H9 (cell line): Measurements from ENCODE around the gene SLC25A29. TPM values are rescaled to one million over a fixed set of nuclear protein-coding genes. Genes with fewer than 3 reads are reported as not detected.
A peak's percentile ranks its signal among the peaks of the same experiment; 100 is the strongest.

Experiments
- DNase-seq: peaks from one replicate; pipeline ENCODE4 v3.0.0-alpha.2; 2017
- H2AFZ ChIP-seq: one replicate; pipeline ENCODE4 v1.6.1; 2013; ENCODE audit warnings: mild to moderate bottlenecking, low read length, control low read depth, moderate library complexity
- H2AK5ac ChIP-seq: 2 replicates; pipeline ENCODE4 v1.6.1; 2013; ENCODE audit warnings: low read length, control low read depth, mixed read lengths; ENCODE audit not compliant: insufficient read length
- H2BK120ac ChIP-seq: one replicate; pipeline ENCODE4 v1.6.1; 2013; ENCODE audit warnings: low read depth, mild to moderate bottlenecking, low read length, control low read depth, inconsistent platforms; ENCODE audit not compliant: poor library complexity, severe bottlenecking
- H2BK12ac ChIP-seq: 2 replicates; pipeline ENCODE4 v1.6.1; 2013; ENCODE audit warnings: low read length, control low read depth, mixed read lengths, low read depth; ENCODE audit not compliant: insufficient read length
- H2BK15ac ChIP-seq: 2 replicates; pipeline ENCODE4 v1.6.1; 2013; ENCODE audit warnings: low read depth, low read length, control low read depth
- H2BK20ac ChIP-seq: one replicate; pipeline ENCODE4 v1.6.1; 2013; ENCODE audit warnings: low read depth, mild to moderate bottlenecking, low read length, control low read depth, inconsistent platforms; ENCODE audit not compliant: poor library complexity, severe bottlenecking
- H2BK5ac ChIP-seq: 2 replicates; pipeline ENCODE4 v1.6.1; 2013; ENCODE audit warnings: low read length, control low read depth, mixed read lengths; ENCODE audit not compliant: insufficient read length
- H3K14ac ChIP-seq: 2 replicates; pipeline ENCODE4 v1.6.1; 2013; ENCODE audit warnings: low read length, control low read depth; ENCODE audit not compliant: insufficient read depth
- H3K18ac ChIP-seq: 2 replicates; pipeline ENCODE4 v1.6.1; 2013; ENCODE audit warnings: low read depth, mild to moderate bottlenecking, mixed read lengths, low read length, control low read depth; ENCODE audit not compliant: insufficient read length
- H3K23ac ChIP-seq: 2 replicates; pipeline ENCODE4 v1.6.1; 2013; ENCODE audit warnings: low read length, control low read depth, mixed read lengths, low read depth; ENCODE audit not compliant: insufficient read length
- H3K23me2 ChIP-seq: 2 replicates; pipeline ENCODE4 v1.6.1; 2013; ENCODE audit warnings: low read depth, mild to moderate bottlenecking, mixed read lengths, low read length, control low read depth; ENCODE audit not compliant: insufficient read length, poor library complexity, severe bottlenecking
- H3K27ac ChIP-seq: 2 replicates; pipeline ENCODE4 v1.5.1; 2013; ENCODE audit warnings: low read length, control low read depth, mixed read lengths, low read depth; ENCODE audit not compliant: insufficient read length
- H3K27me3 ChIP-seq: 2 replicates; pipeline ENCODE4 v1.6.1; 2013; ENCODE audit warnings: low read length, control low read depth, inconsistent platforms; ENCODE audit not compliant: insufficient read depth
- H3K4ac ChIP-seq: 2 replicates; pipeline ENCODE4 v1.6.1; 2013; ENCODE audit warnings: low read depth, mild to moderate bottlenecking, control low read depth, inconsistent platforms, low read length, moderate library complexity
- H3K4me1 ChIP-seq: 2 replicates; pipeline ENCODE4 v1.6.1; 2013; ENCODE audit warnings: low read length, control low read depth, inconsistent platforms; ENCODE audit not compliant: insufficient read depth
- H3K4me2 ChIP-seq: 2 replicates; pipeline ENCODE4 v1.6.1; 2013; ENCODE audit warnings: low read length, control low read depth, mixed read lengths; ENCODE audit not compliant: insufficient read length, insufficient read depth
- H3K56ac ChIP-seq: 2 replicates; pipeline ENCODE4 v1.6.1; 2013; ENCODE audit warnings: low read depth, mild to moderate bottlenecking, mixed read lengths, low read length, control low read depth; ENCODE audit not compliant: insufficient read length
- H3K79me1 ChIP-seq: 2 replicates; pipeline ENCODE4 v1.6.1; 2013; ENCODE audit warnings: low read depth, mild to moderate bottlenecking, moderate library complexity, low read length, control low read depth, inconsistent platforms; ENCODE audit not compliant: insufficient read depth, poor library complexity, severe bottlenecking
- H3K79me2 ChIP-seq: 2 replicates; pipeline ENCODE4 v1.6.1; 2013; ENCODE audit warnings: low read length, control low read depth, inconsistent platforms; ENCODE audit not compliant: insufficient read depth
- H3K9ac ChIP-seq: 2 replicates; pipeline ENCODE4 v1.6.1; 2013; ENCODE audit warnings: low read length, control low read depth, mixed read lengths; ENCODE audit not compliant: insufficient read length; ENCODE audit errors: extremely low read depth
- H3K9me3 ChIP-seq: one replicate; pipeline ENCODE4 v1.6.1; 2013; ENCODE audit warnings: low read depth, low read length, inconsistent platforms; ENCODE audit not compliant: control insufficient read depth
- H3T11ph ChIP-seq: one replicate; pipeline ENCODE4 v1.6.1; 2013; ENCODE audit warnings: mild to moderate bottlenecking, low read length, control low read depth, inconsistent platforms
- H4K20me1 ChIP-seq: one replicate; pipeline ENCODE4 v1.6.1; 2013; ENCODE audit not compliant: control insufficient read depth, insufficient read length, insufficient read depth
- H4K5ac ChIP-seq: 2 replicates; pipeline ENCODE4 v1.6.1; 2013; ENCODE audit warnings: low read depth, mild to moderate bottlenecking, mixed read lengths, low read length, control low read depth; ENCODE audit not compliant: insufficient read length
- H4K8ac ChIP-seq: replicated peaks from 2 replicates; pipeline ENCODE4 v1.6.1; 2013; ENCODE audit warnings: low read length, control low read depth, mixed read lengths, low read depth; ENCODE audit not compliant: insufficient read length
- H4K91ac ChIP-seq: 2 replicates; pipeline ENCODE4 v1.6.1; 2013; ENCODE audit warnings: low read depth, mild to moderate bottlenecking, moderate library complexity, mixed read lengths, low read length, control low read depth; ENCODE audit not compliant: insufficient read length
- H3K27ac Mint-ChIP-seq, 3 experiments: 2 replicates in 2 of 3; 3 replicates in 1 of 3; pipeline ENCODE4 v1.8.0; 2020 to 2021; ENCODE audit warnings: mixed read lengths in 3 of 3, mild to moderate bottlenecking in 1 of 3, moderate library complexity in 1 of 3
- H3K27me3 Mint-ChIP-seq: 2 replicates; pipeline ENCODE4 v1.8.0; 2021; ENCODE audit warnings: low read depth, mild to moderate bottlenecking, moderate library complexity, mixed read lengths
- H3K36me3 Mint-ChIP-seq, 3 experiments: 2 replicates in 2 of 3; 3 replicates in 1 of 3; pipeline ENCODE4 v1.8.0; 2020 to 2021; ENCODE audit warnings: low read depth in 3 of 3, mixed read lengths in 3 of 3; ENCODE audit not compliant: insufficient read depth in 1 of 3
- H3K4me1 Mint-ChIP-seq, 2 experiments: 2 replicates each; pipeline ENCODE4 v1.8.0; 2020; ENCODE audit warnings: mixed read lengths in 2 of 2
- H3K4me3 Mint-ChIP-seq, 2 experiments: 2 replicates in 1 of 2; 3 replicates in 1 of 2; pipeline ENCODE4 v1.8.0; 2020 to 2021; ENCODE audit warnings: mild to moderate bottlenecking in 2 of 2, mixed read lengths in 2 of 2, moderate library complexity in 1 of 2
- H3K9me3 Mint-ChIP-seq, 2 experiments: 2 replicates in 1 of 2; 3 replicates in 1 of 2; pipeline ENCODE4 v1.8.0; 2020; ENCODE audit warnings: mild to moderate bottlenecking in 2 of 2, mixed read lengths in 2 of 2, moderate library complexity in 1 of 2
- WGBS: extraction: QIAGEN DNeasy Blood & Tissue Kit; methylation state at CpG from one replicate; pipeline ENCODE4 v1.1.7; 2013; ENCODE audit warnings: missing lambda C conversion rate, low lambda C conversion rate, mixed read lengths; ENCODE audit not compliant: insufficient read length; ENCODE audit errors: extremely low coverage; 5-methylcytosine and 5-hydroxymethylcytosine counted together
- total RNA-seq: library from RNA; stranded (reverse); gene quantifications from 2 replicates; pipeline ENCODE4 v1.2.1, GENCODE V29; 2021
- TF ChIP-seq, protein P1 (sequence below): fragments of 200-600 bp; sonication (generic); conservative IDR thresholded peaks from 3 replicates; pipeline ENCODE4 v1.8.0; 2021; ENCODE audit warnings: antibody characterized with exemption, mild to moderate bottlenecking

Gene SLC25A29
- total RNA-seq, 1 experiment from 2014 or later: 175 TPM

DNA sequence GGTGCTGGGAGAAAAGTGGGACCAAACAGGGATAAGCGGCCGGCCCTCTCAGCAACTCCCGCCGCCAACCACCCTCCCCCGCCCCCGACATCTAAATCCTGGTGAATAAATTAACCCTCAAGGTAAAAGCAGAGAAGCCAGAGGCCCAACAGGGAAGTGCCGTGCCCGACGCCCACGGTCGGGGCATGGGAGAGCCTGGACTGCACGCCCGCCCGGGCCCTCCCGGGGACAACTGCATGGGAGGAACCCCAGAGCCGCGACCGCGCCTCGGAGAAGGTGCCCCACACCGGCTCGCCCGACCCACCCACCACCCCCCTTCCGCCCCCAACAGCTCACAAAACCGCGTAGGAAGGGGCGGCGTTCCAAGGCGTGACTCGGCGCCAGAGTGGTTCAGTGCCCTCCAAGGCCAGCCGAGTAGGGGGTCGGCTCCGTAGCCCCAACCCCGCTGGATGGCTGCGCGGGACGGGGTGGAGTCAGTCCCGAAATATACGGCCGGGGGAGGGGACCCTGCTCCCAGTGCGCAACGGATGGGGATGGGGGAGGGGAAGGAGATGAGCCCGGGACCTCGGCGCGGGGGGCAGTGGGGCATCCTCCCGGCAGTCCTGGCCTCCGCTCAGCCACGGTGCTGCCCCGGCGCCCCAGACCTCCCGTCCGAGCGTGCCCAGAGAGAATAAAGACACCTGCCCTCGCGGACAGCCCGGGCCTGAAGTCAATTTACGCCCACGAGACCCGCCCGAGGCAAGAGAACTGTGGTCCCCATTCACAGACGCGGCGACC is 732 bp downstream of the SLC25A29 start:
- peak overlapping the region; percentile 86 to 92 for H3K4me3 Mint-ChIP-seq
- TF ChIP-seq, protein P1, sequence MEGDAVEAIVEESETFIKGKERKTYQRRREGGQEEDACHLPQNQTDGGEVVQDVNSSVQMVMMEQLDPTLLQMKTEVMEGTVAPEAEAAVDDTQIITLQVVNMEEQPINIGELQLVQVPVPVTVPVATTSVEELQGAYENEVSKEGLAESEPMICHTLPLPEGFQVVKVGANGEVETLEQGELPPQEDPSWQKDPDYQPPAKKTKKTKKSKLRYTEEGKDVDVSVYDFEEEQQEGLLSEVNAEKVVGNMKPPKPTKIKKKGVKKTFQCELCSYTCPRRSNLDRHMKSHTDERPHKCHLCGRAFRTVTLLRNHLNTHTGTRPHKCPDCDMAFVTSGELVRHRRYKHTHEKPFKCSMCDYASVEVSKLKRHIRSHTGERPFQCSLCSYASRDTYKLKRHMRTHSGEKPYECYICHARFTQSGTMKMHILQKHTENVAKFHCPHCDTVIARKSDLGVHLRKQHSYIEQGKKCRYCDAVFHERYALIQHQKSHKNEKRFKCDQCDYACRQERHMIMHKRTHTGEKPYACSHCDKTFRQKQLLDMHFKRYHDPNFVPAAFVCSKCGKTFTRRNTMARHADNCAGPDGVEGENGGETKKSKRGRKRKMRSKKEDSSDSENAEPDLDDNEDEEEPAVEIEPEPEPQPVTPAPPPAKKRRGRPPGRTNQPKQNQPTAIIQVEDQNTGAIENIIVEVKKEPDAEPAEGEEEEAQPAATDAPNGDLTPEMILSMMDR: no peak
- Histone ChIP-seq H2BK12ac (no peak overlapping the region), H2AFZ (no peak overlapping the region), H4K20me1 (peaks cover 4% of the 10 kb centered on the region), H3K18ac (peak overlapping the region; percentile 21), H3K4me2 (peak overlapping the region; percentile 75), H2AK5ac (no peak overlapping the region), H2BK120ac (no peak overlapping the region), H4K5ac (no peak overlapping the region), H3K79me1 (peaks cover 3% of the 10 kb centered on the region), H3K9me3 (no peaks in the 10 kb centered on the region), H2BK20ac (no peak overlapping the region), H3K27ac (no peak overlapping the region), H3K23me2 (peaks cover 16% of the 10 kb centered on the region), H2BK15ac (no peak overlapping the region), H3K23ac (no peak overlapping the region), H3K9ac (peak overlapping the region; percentile 39), H3K79me2 (peaks cover 8% of the 10 kb centered on the region; the same call in 1 of the 2 replicates), H3K56ac (no peak overlapping the region), H3K14ac (peak overlapping the region; percentile 8; the same call in 1 of the 2 replicates), H4K8ac (no peak overlapping the region), H4K91ac (no peak overlapping the region), H3T11ph (no peak overlapping the region), H3K4ac (no peak overlapping the region; the same call in 1 of the 2 replicates), H3K27me3 (no peaks in the 10 kb centered on the region), H2BK5ac (no peak overlapping the region), H3K4me1 (no peaks in the 10 kb centered on the region; the same call in 1 of the 2 replicates)
- peak; percentile 57 for DNase-seq
- H3K4me1 Mint-ChIP-seq: peaks cover 36 to 44% of the 10 kb centered on the region in 2 experiments
- no CpG with 5 or more reads among the region's 65 CpGs for WGBS
- H3K27ac Mint-ChIP-seq: peak overlapping the region; percentile 83 to 94 (median 93); a peak in 6 of 7 replicates
- no peaks in the 10 kb centered on the region; a peak in 1 of 5 replicates for H3K9me3 Mint-ChIP-seq
- peaks cover 1% of the 10 kb centered on the region for H3K27me3 Mint-ChIP-seq
- peaks cover 9 to 17% (median 16%) of the 10 kb centered on the region in 3 experiments for H3K36me3 Mint-ChIP-seq
